H1 (cell line): ENCODE data around the gene RNASEH2A. TPM values are rescaled to one million over a fixed set of nuclear protein-coding genes. Genes with fewer than 3 reads are reported as not detected.

Experiments
- CTCF ChIA-PET: fragments of 300-600 bp; sonication (Branson Sonifier 250); formaldehyde crosslinking; loops from one replicate; lab custom pipeline; 2021; ENCODE audit not compliant: partially characterized antibody; lab: Charles Lee
- POLR2A ChIA-PET: fragments of 300-600 bp; sonication (Branson Sonifier 250); formaldehyde crosslinking; loops from one replicate; lab custom pipeline; 2021; ENCODE audit warnings: inconsistent platforms; ENCODE audit not compliant: partially characterized antibody; lab: Charles Lee
- DNase-seq, 2 experiments: peaks; one replicate each; pipeline versions ENCODE4 v3.0.0 to v3.0.0-alpha.2; 2010 to 2022; ENCODE audit warnings: low spot score in 2 of 2, low read depth in 1 of 2, mixed read lengths in 1 of 2
- FAIRE-seq: peaks from 2 replicates; lab custom pipeline; 2011; peaks lifted over from hg19 to GRCh38; lab: Jason Lieb, UNC
- H2AFZ ChIP-seq: 2 replicates; pipeline ENCODE4 v1.8.1; 2012; ENCODE audit warnings: low read length, inconsistent platforms
- H2AK5ac ChIP-seq: 2 replicates; pipeline ENCODE4 v1.6.1; 2013; ENCODE audit warnings: low read depth, low read length
- H2BK120ac ChIP-seq: replicated peaks from 2 replicates; pipeline ENCODE3; 2013; ENCODE audit warnings: low read depth, low read length, inconsistent platforms
- H2BK12ac ChIP-seq: 2 replicates; pipeline ENCODE4 v1.6.1; 2013; ENCODE audit warnings: low read depth, low read length
- H2BK15ac ChIP-seq: 2 replicates; pipeline ENCODE4 v1.6.1; 2013; ENCODE audit warnings: low read length
- H2BK20ac ChIP-seq: 2 replicates; pipeline ENCODE4 v1.6.1; 2013; ENCODE audit warnings: low read length
- H2BK5ac ChIP-seq: 2 replicates; pipeline ENCODE4 v1.6.1; 2013; ENCODE audit warnings: low read depth, low read length
- H3K14ac ChIP-seq: 2 replicates; pipeline ENCODE4 v1.6.1; 2013; ENCODE audit warnings: inconsistent platforms; ENCODE audit not compliant: insufficient read length
- H3K18ac ChIP-seq: 2 replicates; pipeline ENCODE4 v1.6.1; 2013; ENCODE audit warnings: low read length; ENCODE audit errors: extremely low read depth
- H3K23ac ChIP-seq: 2 replicates; pipeline ENCODE4 v1.6.1; 2013; ENCODE audit warnings: inconsistent platforms; ENCODE audit not compliant: insufficient read length
- H3K23me2 ChIP-seq: 2 replicates; pipeline ENCODE4 v1.6.1; 2013; ENCODE audit warnings: low read depth, low read length
- H3K27ac ChIP-seq: 2 replicates; pipeline ENCODE4 v1.6.1; 2011; ENCODE audit warnings: low read depth, low read length, inconsistent platforms
- H3K27me3 ChIP-seq, 4 experiments: replicated peaks in 1 of 4; 1 replicate in 1 of 4; 2 replicates in 3 of 4; pipeline versions ENCODE4 v1.6.1 to v1.8.1; 2011 to 2013; ENCODE audit warnings: low read length in 3 of 4, mild to moderate bottlenecking in 3 of 4, inconsistent platforms in 2 of 4, mixed read lengths in 2 of 4, moderate library complexity in 1 of 4; ENCODE audit not compliant: control insufficient read depth in 3 of 4, insufficient read depth in 3 of 4; ENCODE audit errors: extremely low read depth in 1 of 4
- H3K36me3 ChIP-seq, 4 experiments: 2 replicates each; pipeline versions ENCODE4 v1.6.1 to v1.8.1; 2011 to 2013; ENCODE audit warnings: mild to moderate bottlenecking in 4 of 4, low read length in 3 of 4, moderate library complexity in 2 of 4, control low read depth in 1 of 4, inconsistent platforms in 1 of 4; ENCODE audit not compliant: insufficient read depth in 4 of 4, control insufficient read depth in 2 of 4
- H3K4ac ChIP-seq: replicated peaks from 2 replicates; pipeline ENCODE3; 2013; ENCODE audit warnings: low read length, low read depth, mixed read lengths, inconsistent platforms; ENCODE audit not compliant: insufficient read length
- H3K4me1 ChIP-seq, 4 experiments: replicated peaks in 1 of 4; 1 replicate in 1 of 4; 2 replicates in 3 of 4; pipeline versions ENCODE4 v1.6.1 to v1.8.1; 2011 to 2013; ENCODE audit warnings: low read length in 3 of 4, inconsistent platforms in 2 of 4, mixed read lengths in 1 of 4; ENCODE audit not compliant: insufficient read depth in 4 of 4, control insufficient read depth in 3 of 4
- H3K4me2 ChIP-seq, 2 experiments: 2 replicates each; pipeline versions ENCODE4 v1.6.1 to v1.8.1; 2011 to 2013; ENCODE audit warnings: low read depth in 2 of 2, low read length in 2 of 2, control low read depth in 1 of 2, inconsistent platforms in 1 of 2, mild to moderate bottlenecking in 1 of 2; ENCODE audit not compliant: insufficient read depth in 1 of 2
- H3K4me3 ChIP-seq, 4 experiments: fragments of 200-600, 300-600 bp in 1 of 4; sonication (generic), shearing (Covaris generic), sonication (Bioruptor Twin) in 1 of 4; 2 replicates each; pipeline versions ENCODE4 v1.5.1 to v1.8.1; 2011 to 2016; ENCODE audit warnings: low read length in 4 of 4, low read depth in 3 of 4, control low read depth in 2 of 4, inconsistent platforms in 2 of 4, mild to moderate bottlenecking in 2 of 4, mixed read lengths in 1 of 4, moderate library complexity in 1 of 4; ENCODE audit not compliant: insufficient read depth in 2 of 4; ENCODE audit errors: extremely low read depth in 1 of 4
- H3K56ac ChIP-seq: replicated peaks from 2 replicates; pipeline ENCODE3; 2013; ENCODE audit warnings: low read depth, mild to moderate bottlenecking, mixed read lengths, low read length, inconsistent platforms; ENCODE audit not compliant: insufficient read length
- H3K79me1 ChIP-seq: 2 replicates; pipeline ENCODE4 v1.6.1; 2013; ENCODE audit warnings: low read depth, low read length, control low read depth
- H3K79me2 ChIP-seq, 2 experiments: 2 replicates each; pipeline versions ENCODE4 v1.6.1 to v1.8.1; 2012 to 2013; ENCODE audit warnings: low read length in 2 of 2, mild to moderate bottlenecking in 2 of 2, inconsistent platforms in 1 of 2; ENCODE audit not compliant: insufficient read depth in 2 of 2, control insufficient read depth in 1 of 2
- H3K9ac ChIP-seq, 4 experiments: replicated peaks in 1 of 4; 1 replicate in 1 of 4; 2 replicates in 3 of 4; pipeline versions ENCODE4 v1.6.1 to v1.8.1; 2011 to 2013; ENCODE audit warnings: low read depth in 3 of 4, low read length in 3 of 4, control low read depth in 2 of 4, mild to moderate bottlenecking in 2 of 4, moderate library complexity in 2 of 4, inconsistent platforms in 1 of 4; ENCODE audit errors: extremely low read depth in 1 of 4
- H3K9me3 ChIP-seq, 2 experiments: 2 replicates each; pipeline versions ENCODE4 v1.6.1 to v1.8.1; 2012 to 2013; ENCODE audit warnings: mild to moderate bottlenecking in 2 of 2, moderate library complexity in 2 of 2, control low read depth in 1 of 2, inconsistent platforms in 1 of 2, low read depth in 1 of 2, low read length in 1 of 2, mixed read lengths in 1 of 2; ENCODE audit not compliant: insufficient read depth in 2 of 2
- H4K20me1 ChIP-seq, 2 experiments: replicated peaks in 1 of 2; 2 replicates each; pipeline versions ENCODE3 to v1.8.1; 2011 to 2013; ENCODE audit warnings: inconsistent platforms in 2 of 2, low read length in 2 of 2, mild to moderate bottlenecking in 1 of 2; ENCODE audit not compliant: insufficient read depth in 2 of 2, control insufficient read depth in 1 of 2
- H4K5ac ChIP-seq: 2 replicates; pipeline ENCODE4 v1.6.1; 2013; ENCODE audit warnings: low read length, low read depth, mixed read lengths, inconsistent platforms; ENCODE audit not compliant: insufficient read length
- H4K8ac ChIP-seq: 2 replicates; pipeline ENCODE4 v1.8.0; 2013; ENCODE audit warnings: mild to moderate bottlenecking, moderate library complexity, low read length, inconsistent platforms; ENCODE audit not compliant: insufficient read depth; ENCODE audit errors: extremely low read depth
- H4K91ac ChIP-seq: replicated peaks from 2 replicates; pipeline ENCODE3; 2013; ENCODE audit warnings: low read length, mixed read lengths, inconsistent platforms; ENCODE audit not compliant: insufficient read length
- CHD1 ChIP-seq: IDR thresholded peaks from 2 replicates; pipeline ENCODE4 v1.6.1; 2012; ENCODE audit warnings: low read depth, low read length, improper control_type of control experiment
- CTBP2 ChIP-seq: IDR thresholded peaks from 2 replicates; pipeline ENCODE4 v1.7.0; 2011; ENCODE audit warnings: borderline replicate concordance, mild to moderate bottlenecking, moderate library complexity, mixed read lengths, low read length; ENCODE audit not compliant: insufficient read depth, insufficient read length
- WGBS, 2 experiments: shearing (Covaris generic) in 1 of 2; methylation state at CpG; one replicate each; pipeline versions ENCODE4 v1.1.6 to v1.1.7; 2013 to 2015; ENCODE audit warnings: low lambda C conversion rate in 2 of 2, mixed read lengths in 2 of 2, inconsistent platforms in 1 of 2, low coverage in 1 of 2, missing lambda C conversion rate in 1 of 2; ENCODE audit not compliant: insufficient replicate concordance in 2 of 2, insufficient coverage in 1 of 2, insufficient read length in 1 of 2; ENCODE audit errors: extremely low coverage in 1 of 2, missing lambda C conversion rate in 1 of 2; 5-methylcytosine and 5-hydroxymethylcytosine counted together
- polyA plus RNA-seq, 7 experiments: library from polyadenylated mRNA; depleted of rRNA in 3 of 7; stranded (reverse) in 5 of 7; unstranded in 2 of 7; fragments of >200 nt in 5 of 7; fragments of 200-250 nt in 2 of 7; gene quantifications; 1 replicate in 5 of 7; 2 replicates in 1 of 7; 4 replicates in 1 of 7; pipeline versions ENCODE4 v1.2.1 to v1.2.3, GENCODE V29; 2011 to 2013; ENCODE audit warnings: missing spikeins in 2 of 7, mixed read lengths in 2 of 7
- total RNA-seq: library from RNA; stranded (reverse); fragmentation: NEBNext Ultra II Directional; extraction: Animal tissue kit (Norgen Biotek cat#: 25700); gene quantifications from 2 replicates; pipeline ENCODE4 v1.2.1, GENCODE V29; 2021

RNASEH2A gene
- total and polyA plus RNA-seq, 2 of the 8 experiments (the other 6 are each of a cell fraction or from before 2014, with no cell fraction given) = 67.5 to 120 TPM

- Histone ChIP-seq H3K56ac (no peak overlapping the region), H3K4me1 (peaks cover 4 to 30% (median 22%) of the 10 kb centered on the region in 4 experiments), H2BK15ac (no peak overlapping the region), H3K4me2 (peak overlapping the region; percentile 93 to 94), H2BK5ac (peak overlapping the region; percentile 85), H3K27me3 (no peaks in the 10 kb centered on the region), H3K36me3 (no peaks in the 10 kb centered on the region), H2AFZ (no peak overlapping the region), H3K79me1 (no peaks in the 10 kb centered on the region), H3K4ac (peak overlapping the region; percentile 8), H3K9ac (peak overlapping the region in 2 of 4 experiments; percentile 31 to 38; a peak in 3 of 7 replicates), H3K23ac (no peak overlapping the region), H4K91ac (peak overlapping the region; percentile 80), H3K4me3 (peak overlapping the region; percentile 40 to 69 (median 62); a peak in 6 of 8 replicates), H3K14ac (no peak overlapping the region), H3K23me2 (peaks cover 27% of the 10 kb centered on the region; the same call in 1 of the 2 replicates), H3K9me3 (no peaks in the 10 kb centered on the region), H4K8ac (peak overlapping the region; percentile 36), H2AK5ac (no peak overlapping the region; the same call in 1 of the 2 replicates), H3K27ac (peak overlapping the region; percentile 22; the same call in 1 of the 2 replicates), H3K79me2 (no peaks in the 10 kb centered on the region), H2BK20ac (no peak overlapping the region), H4K20me1 (no peaks in the 10 kb centered on the region), H3K18ac (peak overlapping the region; percentile 81), H4K5ac (peak overlapping the region; percentile 84), H2BK120ac (no peak overlapping the region), H2BK12ac (peak overlapping the region; percentile 35; the same call in 1 of the 2 replicates)
- ChIA-PET CTCF (interaction anchor here (0.6 to 11.2 kb wide), 13 partner anchors 9 to 71 kb away, joined by 3 to 277 read pairs (median 4); partner anchors contain the start of genes JUNB, RTBDN and THSD8), POLR2A (interaction anchor here (1.0 to 16.6 kb wide), 9 partner anchors 9 to 155 kb away, joined by 3 to 317 read pairs (median 7); partner anchors contain the start of genes FARSA, GET3, JUNB and PRDX2)
- 23% methylated on average over 6 of the region's 6 CpGs; no CpG with 5 or more reads in 1 of the 2 experiments for WGBS, 2 experiments
- no peak for FAIRE-seq
- no peak for DNase-seq
- no peak for TF ChIP-seq CHD1
- TF ChIP-seq CTBP2 = peak; percentile 40
Measured at GRCh38 chr19:12778905-12779161, 27.6 kb upstream of the RNASEH2A start.
